H9 (cell line): ENCODE data around the gene PRIMPOL. TPM values are rescaled to one million over a fixed set of nuclear protein-coding genes. Genes with fewer than 3 reads are reported as not detected.

Experiments
- DNase-seq: peaks from one replicate; pipeline ENCODE4 v3.0.0-alpha.2; 2017
- H2AFZ ChIP-seq: one replicate; pipeline ENCODE4 v1.6.1; 2013; ENCODE audit warnings: mild to moderate bottlenecking, low read length, control low read depth, moderate library complexity
- H2AK5ac ChIP-seq: 2 replicates; pipeline ENCODE4 v1.6.1; 2013; ENCODE audit warnings: low read length, control low read depth, mixed read lengths; ENCODE audit not compliant: insufficient read length
- H2BK120ac ChIP-seq: one replicate; pipeline ENCODE4 v1.6.1; 2013; ENCODE audit warnings: low read depth, mild to moderate bottlenecking, low read length, control low read depth, inconsistent platforms; ENCODE audit not compliant: poor library complexity, severe bottlenecking
- H2BK12ac ChIP-seq: 2 replicates; pipeline ENCODE4 v1.6.1; 2013; ENCODE audit warnings: low read length, control low read depth, mixed read lengths, low read depth; ENCODE audit not compliant: insufficient read length
- H2BK15ac ChIP-seq: 2 replicates; pipeline ENCODE4 v1.6.1; 2013; ENCODE audit warnings: low read depth, low read length, control low read depth
- H2BK20ac ChIP-seq: one replicate; pipeline ENCODE4 v1.6.1; 2013; ENCODE audit warnings: low read depth, mild to moderate bottlenecking, low read length, control low read depth, inconsistent platforms; ENCODE audit not compliant: poor library complexity, severe bottlenecking
- H2BK5ac ChIP-seq: 2 replicates; pipeline ENCODE4 v1.6.1; 2013; ENCODE audit warnings: low read length, control low read depth, mixed read lengths; ENCODE audit not compliant: insufficient read length
- H3K14ac ChIP-seq: 2 replicates; pipeline ENCODE4 v1.6.1; 2013; ENCODE audit warnings: low read length, control low read depth; ENCODE audit not compliant: insufficient read depth
- H3K18ac ChIP-seq: 2 replicates; pipeline ENCODE4 v1.6.1; 2013; ENCODE audit warnings: low read depth, mild to moderate bottlenecking, mixed read lengths, low read length, control low read depth; ENCODE audit not compliant: insufficient read length
- H3K23ac ChIP-seq: 2 replicates; pipeline ENCODE4 v1.6.1; 2013; ENCODE audit warnings: low read length, control low read depth, mixed read lengths, low read depth; ENCODE audit not compliant: insufficient read length
- H3K23me2 ChIP-seq: 2 replicates; pipeline ENCODE4 v1.6.1; 2013; ENCODE audit warnings: low read depth, mild to moderate bottlenecking, mixed read lengths, low read length, control low read depth; ENCODE audit not compliant: insufficient read length, poor library complexity, severe bottlenecking
- H3K27ac ChIP-seq: 2 replicates; pipeline ENCODE4 v1.5.1; 2013; ENCODE audit warnings: low read length, control low read depth, mixed read lengths, low read depth; ENCODE audit not compliant: insufficient read length
- H3K27me3 ChIP-seq: 2 replicates; pipeline ENCODE4 v1.6.1; 2013; ENCODE audit warnings: low read length, control low read depth, inconsistent platforms; ENCODE audit not compliant: insufficient read depth
- H3K4ac ChIP-seq: 2 replicates; pipeline ENCODE4 v1.6.1; 2013; ENCODE audit warnings: low read depth, mild to moderate bottlenecking, control low read depth, inconsistent platforms, low read length, moderate library complexity
- H3K4me1 ChIP-seq: 2 replicates; pipeline ENCODE4 v1.6.1; 2013; ENCODE audit warnings: low read length, control low read depth, inconsistent platforms; ENCODE audit not compliant: insufficient read depth
- H3K4me2 ChIP-seq: 2 replicates; pipeline ENCODE4 v1.6.1; 2013; ENCODE audit warnings: low read length, control low read depth, mixed read lengths; ENCODE audit not compliant: insufficient read length, insufficient read depth
- H3K56ac ChIP-seq: 2 replicates; pipeline ENCODE4 v1.6.1; 2013; ENCODE audit warnings: low read depth, mild to moderate bottlenecking, mixed read lengths, low read length, control low read depth; ENCODE audit not compliant: insufficient read length
- H3K79me1 ChIP-seq: 2 replicates; pipeline ENCODE4 v1.6.1; 2013; ENCODE audit warnings: low read depth, mild to moderate bottlenecking, moderate library complexity, low read length, control low read depth, inconsistent platforms; ENCODE audit not compliant: insufficient read depth, poor library complexity, severe bottlenecking
- H3K79me2 ChIP-seq: 2 replicates; pipeline ENCODE4 v1.6.1; 2013; ENCODE audit warnings: low read length, control low read depth, inconsistent platforms; ENCODE audit not compliant: insufficient read depth
- H3K9ac ChIP-seq: 2 replicates; pipeline ENCODE4 v1.6.1; 2013; ENCODE audit warnings: low read length, control low read depth, mixed read lengths; ENCODE audit not compliant: insufficient read length; ENCODE audit errors: extremely low read depth
- H3K9me3 ChIP-seq: one replicate; pipeline ENCODE4 v1.6.1; 2013; ENCODE audit warnings: low read depth, low read length, inconsistent platforms; ENCODE audit not compliant: control insufficient read depth
- H3T11ph ChIP-seq: one replicate; pipeline ENCODE4 v1.6.1; 2013; ENCODE audit warnings: mild to moderate bottlenecking, low read length, control low read depth, inconsistent platforms
- H4K20me1 ChIP-seq: one replicate; pipeline ENCODE4 v1.6.1; 2013; ENCODE audit not compliant: control insufficient read depth, insufficient read length, insufficient read depth
- H4K5ac ChIP-seq: 2 replicates; pipeline ENCODE4 v1.6.1; 2013; ENCODE audit warnings: low read depth, mild to moderate bottlenecking, mixed read lengths, low read length, control low read depth; ENCODE audit not compliant: insufficient read length
- H4K8ac ChIP-seq: replicated peaks from 2 replicates; pipeline ENCODE4 v1.6.1; 2013; ENCODE audit warnings: low read length, control low read depth, mixed read lengths, low read depth; ENCODE audit not compliant: insufficient read length
- H4K91ac ChIP-seq: 2 replicates; pipeline ENCODE4 v1.6.1; 2013; ENCODE audit warnings: low read depth, mild to moderate bottlenecking, moderate library complexity, mixed read lengths, low read length, control low read depth; ENCODE audit not compliant: insufficient read length
- H3K27ac Mint-ChIP-seq, 3 experiments: 2 replicates in 2 of 3; 3 replicates in 1 of 3; pipeline ENCODE4 v1.8.0; 2020 to 2021; ENCODE audit warnings: mixed read lengths in 3 of 3, mild to moderate bottlenecking in 1 of 3, moderate library complexity in 1 of 3
- H3K27me3 Mint-ChIP-seq: 2 replicates; pipeline ENCODE4 v1.8.0; 2021; ENCODE audit warnings: low read depth, mild to moderate bottlenecking, moderate library complexity, mixed read lengths
- H3K36me3 Mint-ChIP-seq, 3 experiments: 2 replicates in 2 of 3; 3 replicates in 1 of 3; pipeline ENCODE4 v1.8.0; 2020 to 2021; ENCODE audit warnings: low read depth in 3 of 3, mixed read lengths in 3 of 3; ENCODE audit not compliant: insufficient read depth in 1 of 3
- H3K4me1 Mint-ChIP-seq, 2 experiments: 2 replicates each; pipeline ENCODE4 v1.8.0; 2020; ENCODE audit warnings: mixed read lengths in 2 of 2
- H3K4me3 Mint-ChIP-seq, 2 experiments: 2 replicates in 1 of 2; 3 replicates in 1 of 2; pipeline ENCODE4 v1.8.0; 2020 to 2021; ENCODE audit warnings: mild to moderate bottlenecking in 2 of 2, mixed read lengths in 2 of 2, moderate library complexity in 1 of 2
- H3K9me3 Mint-ChIP-seq, 2 experiments: 2 replicates in 1 of 2; 3 replicates in 1 of 2; pipeline ENCODE4 v1.8.0; 2020; ENCODE audit warnings: mild to moderate bottlenecking in 2 of 2, mixed read lengths in 2 of 2, moderate library complexity in 1 of 2
- CTCF ChIP-seq: fragments of 200-600 bp; sonication (generic); conservative IDR thresholded peaks from 3 replicates; pipeline ENCODE4 v1.8.0; 2021; ENCODE audit warnings: antibody characterized with exemption, mild to moderate bottlenecking
- WGBS: extraction: QIAGEN DNeasy Blood & Tissue Kit; methylation state at CpG from one replicate; pipeline ENCODE4 v1.1.7; 2013; ENCODE audit warnings: missing lambda C conversion rate, low lambda C conversion rate, mixed read lengths; ENCODE audit not compliant: insufficient read length; ENCODE audit errors: extremely low coverage; 5-methylcytosine and 5-hydroxymethylcytosine counted together
- total RNA-seq: library from RNA; stranded (reverse); gene quantifications from 2 replicates; pipeline ENCODE4 v1.2.1, GENCODE V29; 2021

Gene PRIMPOL
- total RNA-seq, 1 experiment from 2014 or later = 4.9 TPM

- Histone ChIP-seq H2BK15ac (no peak overlapping the region), H3K23ac (no peak overlapping the region), H2AFZ (no peak overlapping the region), H3K27me3 (no peaks in the 10 kb centered on the region), H3K9me3 (no peaks in the 10 kb centered on the region), H2AK5ac (no peak overlapping the region), H4K5ac (no peak overlapping the region), H2BK20ac (no peak overlapping the region), H3K23me2 (no peaks in the 10 kb centered on the region), H3K14ac (no peak overlapping the region), H3T11ph (no peak overlapping the region), H2BK12ac (no peak overlapping the region), H3K4me2 (no peak overlapping the region), H3K4ac (no peak overlapping the region), H4K20me1 (no peaks in the 10 kb centered on the region), H2BK5ac (no peak overlapping the region), H3K4me1 (no peaks in the 10 kb centered on the region), H3K18ac (no peak overlapping the region), H4K8ac (no peak overlapping the region), H3K9ac (no peak overlapping the region), H3K56ac (no peak overlapping the region), H3K79me1 (no peaks in the 10 kb centered on the region), H2BK120ac (no peak overlapping the region), H4K91ac (no peak overlapping the region), H3K27ac (no peak overlapping the region), H3K79me2 (no peaks in the 10 kb centered on the region)
- DNase-seq = no peak
- Mint-ChIP-seq H3K36me3 (peaks cover 3 to 8% (median 4%) of the 10 kb centered on the region in 3 experiments; a peak in 6 of 7 replicates), H3K9me3 (peaks cover 3 to 5% of the 10 kb centered on the region in 2 experiments; a peak in 3 of 5 replicates), H3K4me3 (no peak overlapping the region), H3K27ac (peak overlapping the region in 2 of 3 experiments; percentile 3 to 7; a peak in 2 of 7 replicates), H3K4me1 (peaks cover 11 to 12% of the 10 kb centered on the region in 2 experiments), H3K27me3 (no peaks in the 10 kb centered on the region)
- no peak for TF ChIP-seq CTCF
- WGBS = no CpG with 5 or more reads among the region's 5 CpGs
These were observed 35.1 kb downstream of the PRIMPOL start for GRCh38 chr4:184684491-184685189.
